ENCODE measurements around the gene SPR.

Gene SPR

DNA sequence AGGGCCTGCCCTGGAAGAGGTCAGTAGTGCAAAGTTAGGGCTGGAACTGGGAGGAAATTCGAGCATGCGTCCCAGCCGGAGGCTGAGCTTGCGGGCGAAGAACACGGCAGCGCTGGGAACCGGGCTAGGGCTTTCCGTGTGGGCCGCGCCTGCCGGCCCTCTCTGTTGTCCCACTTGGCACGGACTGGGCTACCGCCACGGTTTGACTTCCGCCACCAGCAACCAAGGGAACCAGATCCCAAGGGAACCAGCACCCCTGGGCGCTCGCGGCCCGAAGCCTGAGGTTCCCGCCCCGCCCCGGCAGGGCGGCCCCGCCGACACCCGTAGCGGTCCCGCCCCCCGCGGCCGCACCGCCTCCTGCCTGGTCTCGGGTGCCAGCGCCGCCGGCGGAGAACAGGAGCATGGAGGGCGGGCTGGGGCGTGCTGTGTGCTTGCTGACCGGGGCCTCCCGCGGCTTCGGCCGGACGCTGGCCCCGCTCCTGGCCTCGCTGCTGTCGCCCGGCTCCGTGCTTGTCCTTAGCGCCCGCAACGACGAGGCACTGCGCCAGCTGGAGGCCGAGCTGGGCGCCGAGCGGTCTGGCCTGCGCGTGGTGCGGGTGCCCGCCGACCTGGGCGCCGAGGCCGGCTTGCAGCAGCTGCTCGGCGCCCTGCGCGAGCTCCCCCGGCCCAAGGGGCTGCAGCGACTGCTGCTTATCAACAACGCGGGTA is at the start of gene SPR:
Gene SPR, plus strand, starts transcription at position 377 of the 708 bp plus-strand sequence. Its CDS starts 25 bp downstream, at position 402.
- DNase-seq, result peak; percentile 71

DNA sequence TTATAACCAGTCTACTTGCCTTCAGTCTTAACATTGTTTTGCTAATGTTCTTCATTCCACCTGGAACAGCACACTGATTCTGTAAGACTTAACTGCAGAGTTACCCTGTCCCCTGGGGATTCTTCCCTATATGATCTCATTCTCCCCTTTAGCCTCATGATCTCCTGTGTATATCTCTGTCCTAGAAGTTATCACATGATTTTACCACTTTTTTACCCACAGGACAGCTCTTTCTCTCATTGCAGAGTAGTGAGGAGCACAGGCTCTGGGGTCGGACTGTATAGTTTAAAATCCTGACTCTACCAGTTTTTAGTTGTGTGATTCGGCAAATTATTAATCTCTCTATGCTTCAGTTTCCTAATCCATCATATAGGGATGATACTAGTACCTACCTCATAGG is 47.1 kb upstream of the SPR start:
- no peak for DNase-seq

DNA sequence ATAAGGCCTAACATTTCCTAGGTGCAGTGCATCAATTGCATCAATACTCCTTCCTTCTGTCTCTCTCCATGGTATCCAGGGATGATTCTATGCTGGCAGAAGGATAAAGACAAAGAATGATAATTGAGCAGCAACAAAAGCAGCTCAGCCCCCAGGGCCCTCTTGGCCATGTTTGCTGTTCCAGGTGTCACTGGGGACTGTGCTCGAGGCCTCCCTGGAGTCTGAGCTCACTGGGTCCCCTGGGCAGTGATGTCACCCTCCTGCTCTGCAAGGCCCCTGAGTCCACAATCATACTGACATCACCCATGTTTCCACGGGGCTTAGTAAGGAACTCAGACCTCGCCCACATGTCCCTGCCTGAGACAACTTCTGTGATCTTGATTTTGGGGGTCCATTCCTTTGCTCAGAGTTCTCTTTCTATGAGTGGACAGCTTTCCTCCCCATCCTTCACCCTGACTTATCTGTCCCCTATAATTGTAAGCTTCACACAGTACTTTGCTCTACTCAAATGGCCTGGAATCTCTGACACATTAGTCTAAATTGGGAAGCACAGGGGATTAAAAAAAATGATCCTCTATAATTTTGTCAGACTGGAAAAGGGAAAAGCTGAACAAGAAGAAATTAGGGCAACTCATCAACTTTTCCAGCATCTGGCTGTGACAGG is 45.6 kb upstream of the SPR start:
- DNase-seq, result no peak

DNA sequence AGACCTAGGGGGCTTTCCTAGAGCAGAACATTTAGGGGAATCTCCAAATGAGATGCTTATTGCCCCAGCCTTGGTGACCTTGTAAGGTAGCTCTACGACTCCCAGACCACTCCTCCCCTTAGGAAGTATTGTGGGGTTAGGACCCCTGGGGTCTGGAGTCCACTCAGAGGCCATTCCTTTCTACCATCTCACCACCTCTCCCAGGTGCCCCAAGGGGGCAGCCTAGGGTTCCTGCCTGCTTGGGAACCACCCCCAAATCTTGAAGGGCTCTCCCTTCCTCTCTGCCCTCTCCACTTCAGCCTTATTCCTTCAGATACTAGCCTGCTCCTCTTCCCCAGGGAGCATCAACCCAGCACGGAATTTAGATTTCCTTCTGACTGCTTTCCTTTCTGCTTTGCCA is 43.9 kb upstream of the SPR start:
- no peak for DNase-seq

DNA sequence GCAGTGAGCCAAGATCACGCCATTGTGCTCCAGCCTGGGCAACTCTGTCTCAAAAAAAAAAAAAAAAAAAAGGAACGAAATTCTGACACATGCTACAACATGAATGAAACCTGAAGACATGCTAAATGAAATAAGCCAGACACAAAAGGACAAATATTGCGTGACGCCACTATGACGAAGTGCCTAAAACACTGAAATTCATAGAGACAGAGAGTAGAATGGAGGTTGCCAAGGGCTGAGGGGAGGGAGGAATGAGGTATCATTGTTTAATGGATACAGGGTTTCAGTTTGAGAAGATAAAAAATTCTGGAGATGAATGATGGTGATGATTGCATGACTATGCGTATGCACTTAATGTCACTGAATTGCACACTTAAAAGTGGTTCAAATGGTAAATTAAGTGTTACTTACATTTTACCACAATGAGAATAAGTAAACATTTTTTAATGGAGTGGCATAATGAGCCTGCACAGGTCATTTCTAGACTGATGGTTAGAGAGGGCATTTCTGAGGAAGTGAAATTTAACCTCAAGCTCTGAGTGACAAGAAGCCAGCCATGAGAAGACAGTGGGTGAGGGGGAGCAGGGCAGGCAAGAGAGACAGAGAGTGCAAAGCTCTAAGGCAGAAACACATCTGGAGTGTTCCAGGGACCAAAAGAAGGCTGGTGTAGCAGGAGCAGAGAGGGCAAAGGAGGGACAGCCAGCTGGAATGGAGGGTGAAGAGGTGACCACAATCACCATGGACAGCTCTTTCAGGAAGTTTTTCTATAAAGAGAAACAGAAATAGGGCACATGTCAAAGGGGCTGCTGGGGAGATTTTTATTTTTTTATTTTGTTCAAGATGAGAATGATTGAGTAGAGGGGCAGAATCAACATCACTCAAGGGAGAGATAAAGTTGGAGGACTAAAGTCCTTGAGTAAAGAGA is 40.8 kb upstream of the SPR start:
- no peak for DNase-seq

DNA sequence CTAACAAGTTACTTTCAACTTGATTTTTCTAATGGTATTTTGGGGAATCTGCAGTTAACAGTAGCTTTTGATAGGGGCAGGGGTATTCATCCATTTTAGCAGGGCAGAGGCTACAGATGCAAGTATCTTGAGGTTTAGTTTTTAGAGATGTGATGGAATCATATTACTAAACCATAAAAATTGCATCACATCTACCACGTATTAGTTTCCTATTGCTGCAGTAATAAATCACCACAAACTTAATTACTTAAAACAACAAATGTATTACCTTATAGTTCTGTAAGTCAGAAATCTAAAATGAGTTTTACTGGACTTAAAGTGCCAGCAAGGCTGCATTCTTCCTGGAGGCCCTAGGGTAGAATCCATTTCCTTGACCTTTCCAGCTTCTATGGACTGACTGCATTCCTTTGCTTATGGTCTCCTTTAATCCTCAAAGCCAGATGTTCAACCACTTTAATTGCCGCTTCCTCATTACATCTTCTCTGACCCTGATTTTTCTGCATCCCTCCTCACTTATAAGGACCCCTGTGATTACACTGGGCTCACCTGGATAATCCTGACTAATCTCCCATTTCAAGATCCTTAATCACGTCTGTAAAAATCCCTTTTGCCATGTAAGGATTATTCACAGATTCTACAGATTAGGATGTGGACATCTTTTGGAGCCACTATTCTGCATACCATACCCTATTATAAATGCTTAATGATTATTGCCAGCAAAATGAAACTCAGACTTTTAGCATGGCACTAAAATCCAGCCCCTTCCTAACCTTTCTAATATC is 39.5 kb upstream of the SPR start:
- no peak for DNase-seq

DNA sequence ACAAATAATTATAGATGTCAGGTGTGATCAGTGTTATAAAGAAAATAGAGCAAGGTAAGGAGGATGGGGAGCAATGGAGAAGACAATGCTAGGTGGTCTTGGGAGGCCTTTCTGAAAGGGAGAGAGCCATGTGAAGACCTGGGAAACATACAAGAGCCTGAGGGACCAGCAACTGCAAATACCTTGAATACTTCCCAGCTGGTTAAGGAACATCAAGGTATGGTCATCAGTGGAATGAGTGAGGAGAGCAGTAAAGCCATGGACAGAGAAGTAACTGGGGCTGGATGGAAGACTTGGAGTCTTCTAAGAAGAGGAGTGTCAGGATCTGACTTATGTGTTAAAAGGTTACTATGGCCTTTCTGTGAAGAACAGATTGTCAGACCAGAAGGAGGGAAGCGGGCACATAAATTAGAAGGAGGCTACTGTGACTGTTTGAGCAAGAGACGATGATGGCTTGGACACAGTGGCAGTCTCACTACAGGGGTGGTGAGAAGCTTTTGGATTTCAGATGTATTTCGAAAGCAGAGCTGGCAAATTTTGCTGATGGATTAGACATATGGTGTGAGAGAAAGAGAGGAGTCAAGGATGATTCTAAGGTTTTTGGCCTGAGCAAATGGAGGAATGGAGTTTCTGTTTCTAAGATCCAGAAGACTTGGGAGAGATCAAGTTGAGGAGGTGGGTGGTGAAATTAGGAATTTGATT is 38.6 kb upstream of the SPR start:
- DNase-seq, result no peak

DNA sequence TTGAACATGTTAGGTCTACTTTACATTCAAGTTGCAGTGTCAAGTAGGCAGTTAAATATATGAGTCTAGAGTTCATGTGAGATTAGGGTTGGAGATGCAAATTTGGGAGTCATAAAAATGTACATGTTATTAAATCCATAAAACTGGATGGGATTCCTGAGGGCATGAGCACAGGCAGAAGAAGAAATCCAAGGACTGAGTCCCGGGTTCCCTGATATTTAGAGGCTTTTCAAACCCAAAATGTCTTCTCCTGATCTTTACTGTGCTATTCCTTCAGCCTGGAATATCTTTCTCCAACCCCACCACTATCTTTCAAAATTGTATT is 38.1 kb upstream of the SPR start:
- DNase-seq, result no peak

DNA sequence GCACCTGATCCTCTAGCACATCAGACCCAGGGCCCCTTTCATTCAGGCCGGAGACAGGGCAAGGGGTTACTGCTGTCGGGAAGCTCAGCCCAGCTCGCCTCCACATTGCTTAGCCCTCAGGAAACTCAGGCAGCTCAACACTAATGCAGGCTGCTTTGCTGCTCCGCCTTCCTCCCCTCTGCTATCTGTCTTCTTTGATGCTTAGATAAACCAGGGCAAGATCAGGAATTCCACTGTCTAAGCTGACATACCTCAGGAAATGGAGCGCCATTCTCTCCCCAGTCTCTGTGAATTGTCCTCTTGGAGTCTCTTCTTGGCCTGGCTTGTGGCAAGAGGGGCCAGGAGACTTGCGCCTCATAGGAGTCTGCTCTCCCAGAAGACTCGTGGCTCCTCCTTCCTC is 35.9 kb upstream of the SPR start:
- no peak for DNase-seq

DNA sequence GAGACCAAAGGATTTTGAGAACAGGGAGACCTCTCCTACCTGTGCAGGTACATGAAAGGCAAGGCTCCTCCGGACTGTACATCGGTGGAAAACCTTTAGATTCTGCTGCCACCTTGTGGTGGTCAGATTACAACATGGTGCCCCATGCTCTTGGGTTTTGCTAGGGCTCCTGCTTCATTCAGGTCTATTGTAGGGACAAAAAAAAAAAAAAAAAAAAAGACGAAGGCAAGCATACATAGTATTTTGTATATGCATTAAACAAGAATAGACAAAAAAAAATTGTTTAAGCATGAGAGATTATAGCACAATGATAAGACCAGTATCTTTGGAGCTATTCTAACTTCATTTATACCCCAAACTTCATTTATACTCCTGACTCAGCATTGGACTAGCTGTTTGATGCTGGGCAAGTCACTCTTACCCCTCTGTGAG is 27.4 kb upstream of the SPR start:
- peak; percentile 57 for DNase-seq

DNA sequence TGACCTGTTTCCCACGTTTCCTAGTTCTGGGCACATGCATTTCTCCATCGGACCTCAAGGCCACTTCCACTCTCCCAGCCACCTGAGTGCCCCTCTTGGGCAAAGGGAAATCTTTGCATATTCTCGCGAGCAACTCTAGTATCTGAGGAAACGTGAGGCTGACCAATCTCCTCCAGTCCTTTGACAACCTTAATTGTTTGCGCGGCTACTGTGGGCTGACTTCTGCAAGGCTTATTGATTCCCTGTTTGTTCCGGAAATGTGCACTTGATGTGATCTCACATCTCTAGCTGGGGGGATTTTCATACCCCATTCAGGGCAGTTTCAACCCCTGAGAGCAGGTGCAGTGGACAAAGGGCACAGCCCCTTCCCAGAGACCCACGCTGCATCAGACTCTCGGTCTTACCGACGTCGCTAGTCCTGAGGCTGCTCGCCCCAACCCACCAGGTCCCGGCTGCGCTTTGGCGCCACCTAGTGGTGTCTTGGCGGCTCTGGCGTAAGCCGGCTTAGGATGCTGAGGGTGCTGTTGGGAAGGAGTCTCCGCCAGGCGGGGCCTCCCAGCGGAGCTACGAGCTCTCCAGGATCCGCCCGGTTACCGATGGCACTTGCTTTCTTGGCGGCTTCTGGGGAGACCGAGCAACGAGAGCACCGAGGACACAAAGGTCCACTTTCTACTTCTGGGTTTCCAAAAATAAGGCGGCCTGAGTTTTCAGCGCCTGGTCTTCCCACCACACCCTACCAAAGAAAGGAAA is 24.8 kb upstream of the SPR start:
- peak; percentile 88 for DNase-seq

DNA sequence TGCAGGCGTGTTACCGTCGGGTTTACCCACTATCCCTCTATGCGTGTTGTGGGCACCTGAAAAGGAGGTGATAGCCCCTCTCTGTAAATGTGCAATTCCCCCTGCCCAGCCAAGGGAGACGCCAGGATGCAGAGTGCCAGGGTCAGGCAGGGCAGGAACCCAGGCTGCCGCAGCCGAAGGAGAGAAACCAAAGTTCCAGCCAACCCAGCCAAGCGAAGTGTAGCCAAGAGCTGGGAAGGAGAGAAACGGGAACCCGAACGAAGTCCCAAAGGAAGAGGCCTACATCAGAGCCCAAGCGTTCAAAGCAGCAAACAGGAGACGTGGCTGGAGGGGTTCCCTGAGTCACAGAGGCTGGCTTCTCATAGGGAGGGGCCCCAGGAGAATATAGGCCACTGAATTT is 24.2 kb upstream of the SPR start:
- DNase-seq, result no peak

DNA sequence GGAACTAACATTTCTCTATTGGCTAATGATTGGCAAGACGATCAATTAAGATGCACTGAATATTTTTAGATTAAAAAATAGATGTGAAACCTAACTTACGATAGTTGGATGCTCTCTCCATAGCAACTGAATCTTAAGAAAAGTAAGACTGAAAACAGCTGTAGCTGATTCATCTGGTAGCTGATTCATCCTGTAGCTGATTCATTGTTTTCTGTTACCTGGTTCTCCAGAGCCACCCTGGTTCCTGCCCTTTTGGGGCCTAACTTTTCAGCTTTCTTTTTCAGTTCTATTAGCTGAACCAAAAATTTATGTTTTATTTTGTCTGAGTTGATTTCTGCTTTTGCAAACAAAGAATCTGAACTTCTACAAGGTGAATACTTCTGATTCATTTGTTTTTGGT is 22.7 kb upstream of the SPR start:
- DNase-seq, result peak; percentile 32

DNA sequence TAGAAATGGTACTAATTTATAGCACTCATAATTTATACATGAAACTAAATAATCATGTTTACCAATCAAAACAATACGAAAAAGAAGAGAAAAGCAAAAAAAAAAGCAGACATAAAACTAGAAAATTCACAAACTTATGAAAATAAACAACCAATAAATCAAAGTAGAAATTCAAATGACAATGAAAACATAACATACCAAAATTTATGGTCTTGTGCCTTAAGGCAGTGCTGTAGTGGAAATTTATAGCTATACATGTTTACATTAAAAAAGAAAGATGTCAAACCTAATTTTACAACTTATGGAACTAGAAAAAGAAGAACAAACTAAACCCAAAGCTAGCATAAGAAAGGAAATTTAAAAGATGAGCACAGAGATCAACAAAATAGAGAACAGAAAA is 16.1 kb upstream of the SPR start:
- DNase-seq, result no peak

DNA sequence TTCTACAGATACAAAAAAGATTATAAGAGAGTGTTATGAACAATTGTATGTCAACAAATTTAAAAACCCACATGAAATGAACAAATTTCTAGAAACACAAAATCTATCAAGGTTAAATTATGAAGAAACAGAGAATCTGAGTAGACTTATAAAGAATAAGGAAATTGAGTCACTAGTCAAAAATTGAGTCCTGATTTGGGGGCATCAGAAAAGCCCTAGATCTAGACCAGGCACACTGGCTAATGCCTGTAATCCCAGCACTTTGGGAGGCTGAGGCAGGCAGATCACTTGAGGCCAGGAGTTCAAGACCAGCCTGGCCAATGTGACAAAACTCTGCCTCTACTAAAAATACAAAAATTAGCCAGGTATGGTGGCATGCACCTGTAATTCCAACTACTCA is 15.3 kb upstream of the SPR start:
- no peak for DNase-seq

DNA sequence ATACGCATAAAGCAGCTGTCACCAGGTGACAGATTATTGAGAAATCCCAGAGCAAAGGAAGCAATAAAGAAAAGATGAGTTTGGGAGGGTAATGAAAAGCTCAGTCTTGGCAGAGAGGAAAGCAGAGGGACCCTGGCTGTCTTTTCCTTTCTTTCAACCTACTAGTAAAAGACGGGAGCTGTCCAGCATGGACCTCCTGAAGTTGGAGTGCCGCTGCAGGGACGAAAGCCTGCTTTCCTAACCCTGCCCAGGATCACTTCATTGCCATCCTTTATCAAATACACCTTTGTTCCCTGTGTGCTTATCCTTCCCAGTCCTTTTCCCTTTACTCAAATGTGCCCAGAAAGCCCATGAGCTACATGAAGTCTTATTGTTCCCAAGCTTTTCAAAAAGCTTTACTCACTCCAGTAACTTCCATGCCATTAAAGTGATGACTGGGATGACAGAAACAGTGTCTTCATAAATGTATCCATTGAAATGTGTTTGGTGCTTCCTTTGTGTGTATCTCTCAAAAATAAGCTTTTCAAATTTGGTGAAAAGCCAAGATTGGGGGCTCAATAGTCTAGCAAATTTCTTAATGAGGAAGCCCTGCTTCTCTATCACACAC is 3.7 kb upstream of the SPR start:
- DNase-seq, result no peak

DNA sequence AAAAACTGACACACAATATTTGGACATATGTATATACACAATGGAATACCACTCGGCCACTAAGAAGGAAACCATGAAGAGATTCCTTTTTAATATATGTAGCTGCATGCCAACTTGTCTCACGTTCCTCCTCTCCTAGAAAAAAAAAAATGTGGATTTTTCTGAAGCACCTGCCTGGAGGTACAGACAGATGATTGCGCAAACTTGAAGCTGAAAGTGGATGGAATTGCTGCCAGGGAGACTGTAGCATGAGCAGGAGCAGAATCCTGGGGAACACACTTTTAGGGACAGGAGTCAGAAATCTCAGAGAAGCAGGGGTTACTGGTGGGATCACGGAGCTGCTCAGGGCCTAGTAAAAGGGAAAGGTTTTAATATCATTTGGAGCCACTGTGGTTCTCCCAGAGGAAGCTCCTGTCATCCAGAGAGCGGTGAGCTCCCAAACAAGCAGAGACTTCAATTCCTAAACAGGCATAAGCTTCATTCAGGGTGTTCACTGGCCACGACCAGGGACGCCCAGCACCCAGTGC is 640 bp upstream of the SPR start:
- DNase-seq, result no peak

DNA sequence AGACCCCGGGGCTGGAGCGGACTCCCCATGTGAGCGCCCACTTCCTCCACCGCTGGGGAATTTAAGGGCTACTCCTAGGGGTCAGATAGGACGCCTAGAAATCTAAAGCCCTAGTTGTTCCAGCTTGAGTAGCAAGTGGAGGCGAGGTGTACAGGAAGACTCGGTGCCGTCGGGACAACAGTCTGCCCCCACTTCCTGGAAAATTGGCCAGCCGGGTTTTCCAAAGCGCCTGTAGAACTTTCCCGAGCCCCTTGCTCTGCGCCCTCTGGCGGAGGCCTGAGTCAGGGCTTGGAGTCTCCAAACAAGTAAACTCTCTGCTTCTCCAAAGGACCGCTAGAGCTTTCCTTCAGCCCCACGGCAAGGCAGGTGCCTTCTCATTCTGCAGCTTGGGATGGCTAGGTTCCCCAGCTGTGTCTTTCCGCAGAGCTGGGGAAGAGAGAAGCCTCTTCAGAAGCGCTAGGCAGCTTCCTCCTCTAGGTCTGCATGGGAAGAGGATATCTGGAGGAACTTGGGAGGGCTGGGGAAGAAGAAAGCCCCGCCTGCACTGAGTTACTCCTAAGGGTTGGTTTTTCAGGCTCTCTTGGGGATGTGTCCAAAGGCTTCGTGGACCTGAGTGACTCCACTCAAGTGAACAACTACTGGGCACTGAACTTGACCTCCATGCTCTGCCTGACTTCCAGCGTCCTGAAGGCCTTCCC is 681 bp downstream of the SPR start:
- DNase-seq, result peak; percentile 63

DNA sequence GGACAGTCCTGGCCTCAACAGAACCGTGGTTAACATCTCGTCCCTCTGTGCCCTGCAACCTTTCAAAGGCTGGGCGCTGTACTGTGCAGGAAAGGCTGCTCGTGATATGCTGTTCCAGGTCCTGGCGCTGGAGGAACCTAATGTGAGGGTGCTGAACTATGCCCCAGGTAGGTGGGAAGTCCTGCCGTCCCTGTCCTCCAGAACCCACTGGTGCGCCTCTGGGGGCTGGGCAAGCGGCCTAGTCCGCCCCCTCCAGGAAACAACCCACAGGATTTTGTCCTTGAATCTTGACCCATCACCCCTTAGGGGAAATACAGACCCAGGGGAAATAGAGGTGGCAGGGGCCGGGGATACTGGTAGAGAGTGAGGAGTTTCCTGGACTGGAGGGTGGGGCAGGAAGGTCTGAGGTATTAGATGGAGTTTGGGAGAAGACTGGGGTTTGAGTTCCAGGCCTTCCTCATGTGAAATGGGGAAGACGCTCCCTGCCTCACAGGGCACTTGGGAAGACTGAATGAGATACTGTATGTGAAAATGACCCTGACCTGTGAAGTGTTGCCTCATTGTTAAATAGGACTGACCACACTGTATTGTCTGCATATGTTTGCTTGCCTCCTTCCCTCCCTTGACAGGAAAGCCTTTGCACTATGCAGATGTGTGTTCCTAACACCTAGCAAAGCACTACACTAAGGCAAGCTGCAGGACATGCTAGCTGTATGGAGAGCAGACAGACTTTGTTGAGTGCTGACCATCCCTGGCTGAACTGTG is 1.4 kb downstream of the SPR start:
- DNase-seq, result no peak
